ENCODE results near the gene POLE2. TPM values are rescaled to one million over a fixed set of nuclear protein-coding genes. Genes with fewer than 3 reads are reported as not detected.
A peak's percentile ranks its signal among the peaks of the same experiment; 100 is the strongest.

The POLE2 gene
- total RNA-seq, 1 donor from 2014 or later: 66.9 TPM

DNA sequence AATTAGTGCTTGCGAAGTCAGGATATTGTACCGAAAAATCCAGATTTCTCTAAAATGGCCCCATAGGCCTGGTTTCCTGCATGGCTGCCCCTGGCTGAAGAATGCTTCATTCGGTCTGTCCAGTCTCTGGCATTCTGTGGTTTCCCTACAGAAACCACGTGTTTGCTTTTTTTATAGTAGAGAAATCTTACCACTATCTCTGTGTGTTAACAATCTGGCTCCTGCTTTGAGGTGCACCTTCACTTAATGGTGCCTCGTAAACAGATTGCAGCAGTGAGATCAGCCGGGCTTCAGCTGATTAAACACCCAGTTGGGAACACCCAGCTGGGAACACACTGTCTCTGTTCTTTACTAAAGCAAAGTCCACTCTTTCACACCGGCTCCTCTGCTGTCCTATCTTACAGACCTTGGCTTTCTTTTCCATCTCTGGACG is 46.3 kb downstream of the POLE2 start:
- no peaks in the 10 kb centered on the region for H3K9me3 ChIP-seq (ENCODE audit: low read depth)
- H3K27ac ChIP-seq: peak overlapping the region; percentile 56
- H3K4me2 ChIP-seq: no peak overlapping the region
- no peak for DNase-seq (ENCODE audit: low spot score)
- Mint-ChIP-seq H3K4me1 (peaks cover 6% of the 10 kb centered on the region), H3K9me3 (no peaks in the 10 kb centered on the region), H3K27ac (no peak overlapping the region), H3K4me3 (no peak overlapping the region), H3K36me3 (peaks cover 25% of the 10 kb centered on the region), H3K27me3 (ENCODE audit: insufficient read depth, low read depth) (peaks cover 2% of the 10 kb centered on the region)
- H3K4me1 ChIP-seq: no peaks in the 10 kb centered on the region
- H3K4me3 ChIP-seq: no peak overlapping the region
- peaks cover 16% of the 10 kb centered on the region for H3F3A ChIP-seq (ENCODE audit: low read depth)
- H3K36me3 ChIP-seq: no peaks in the 10 kb centered on the region
- H2AFZ ChIP-seq (replicated peaks): no peak overlapping the region
- TF ChIP-seq EZH2phosphoT487 (IDR thresholded peaks at IDR 0.05): no peak
- TF ChIP-seq EZH2 (IDR thresholded peaks at IDR 0.05): no peak
- TF ChIP-seq, protein P1, sequence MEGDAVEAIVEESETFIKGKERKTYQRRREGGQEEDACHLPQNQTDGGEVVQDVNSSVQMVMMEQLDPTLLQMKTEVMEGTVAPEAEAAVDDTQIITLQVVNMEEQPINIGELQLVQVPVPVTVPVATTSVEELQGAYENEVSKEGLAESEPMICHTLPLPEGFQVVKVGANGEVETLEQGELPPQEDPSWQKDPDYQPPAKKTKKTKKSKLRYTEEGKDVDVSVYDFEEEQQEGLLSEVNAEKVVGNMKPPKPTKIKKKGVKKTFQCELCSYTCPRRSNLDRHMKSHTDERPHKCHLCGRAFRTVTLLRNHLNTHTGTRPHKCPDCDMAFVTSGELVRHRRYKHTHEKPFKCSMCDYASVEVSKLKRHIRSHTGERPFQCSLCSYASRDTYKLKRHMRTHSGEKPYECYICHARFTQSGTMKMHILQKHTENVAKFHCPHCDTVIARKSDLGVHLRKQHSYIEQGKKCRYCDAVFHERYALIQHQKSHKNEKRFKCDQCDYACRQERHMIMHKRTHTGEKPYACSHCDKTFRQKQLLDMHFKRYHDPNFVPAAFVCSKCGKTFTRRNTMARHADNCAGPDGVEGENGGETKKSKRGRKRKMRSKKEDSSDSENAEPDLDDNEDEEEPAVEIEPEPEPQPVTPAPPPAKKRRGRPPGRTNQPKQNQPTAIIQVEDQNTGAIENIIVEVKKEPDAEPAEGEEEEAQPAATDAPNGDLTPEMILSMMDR (IDR thresholded peaks at IDR 0.05): no peak
- H3K79me2 ChIP-seq (ENCODE audit: low read depth): peaks cover 45% of the 10 kb centered on the region
- peak overlapping the region; percentile 6 for H3K9ac ChIP-seq
- H3K27me3 ChIP-seq: no peaks in the 10 kb centered on the region
- H4K20me1 ChIP-seq (ENCODE audit: low read depth): peaks cover 14% of the 10 kb centered on the region

DNA sequence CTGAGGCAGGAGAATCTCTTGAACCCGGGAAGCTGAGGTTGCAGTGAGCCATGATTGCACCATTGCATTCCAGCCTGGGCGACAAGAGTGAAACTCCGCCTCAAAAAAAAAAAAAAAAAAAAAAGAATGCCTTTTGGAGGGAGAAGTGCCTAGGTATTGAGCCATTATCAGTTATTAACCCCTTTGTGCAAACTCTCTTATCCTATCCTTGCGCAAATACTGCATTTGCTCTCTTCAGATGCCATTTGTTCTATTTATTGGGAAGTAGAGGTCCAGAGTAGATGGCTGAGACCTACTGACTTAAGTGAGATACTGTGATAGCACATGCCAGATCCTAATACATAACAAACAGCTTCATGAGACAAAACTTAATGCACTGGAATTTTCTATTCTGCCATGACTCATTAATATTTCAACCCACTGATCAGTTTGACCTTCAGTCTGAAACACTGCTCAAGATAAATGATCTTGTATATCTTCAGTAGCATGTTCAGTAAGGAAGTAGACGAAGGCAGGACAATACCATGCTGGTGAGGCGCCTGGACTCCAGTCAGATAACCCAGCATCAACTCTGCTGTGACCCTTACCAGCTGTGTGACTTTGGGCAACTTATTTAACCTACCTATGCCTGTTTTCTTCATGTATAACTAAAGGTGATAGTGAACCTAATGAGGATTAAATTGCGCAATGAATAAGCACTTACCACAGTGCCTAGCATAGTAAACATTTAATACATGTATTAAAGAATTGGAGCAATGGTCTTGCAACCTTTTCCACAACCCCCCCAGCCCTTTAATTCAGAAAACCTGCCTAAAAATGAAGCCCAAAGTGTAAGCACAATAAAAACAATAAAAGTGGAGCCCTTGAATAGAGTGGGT is 47.2 kb downstream of the POLE2 start:
- Histone ChIP-seq H3K36me3 (no peaks in the 10 kb centered on the region), H3K4me3 (no peak overlapping the region), H3K4me1 (no peaks in the 10 kb centered on the region), H2AFZ (replicated peaks) (no peak overlapping the region), H3K79me2 (ENCODE audit: low read depth) (peaks cover 55% of the 10 kb centered on the region), H3K9ac (no peak overlapping the region), H3K4me2 (no peak overlapping the region), H3F3A (ENCODE audit: low read depth) (peaks cover 15% of the 10 kb centered on the region), H4K20me1 (ENCODE audit: low read depth) (peaks cover 22% of the 10 kb centered on the region), H3K27me3 (no peaks in the 10 kb centered on the region), H3K9me3 (ENCODE audit: low read depth) (no peaks in the 10 kb centered on the region), H3K27ac (peak overlapping the region; percentile 56)
- Mint-ChIP-seq H3K36me3 (peaks cover 27% of the 10 kb centered on the region), H3K27ac (no peak overlapping the region), H3K9me3 (no peaks in the 10 kb centered on the region), H3K4me3 (no peak overlapping the region), H3K27me3 (ENCODE audit: insufficient read depth, low read depth) (peaks cover 2% of the 10 kb centered on the region), H3K4me1 (peaks cover 10% of the 10 kb centered on the region)
- TF ChIP-seq, protein P1 (IDR thresholded peaks at IDR 0.05): no peak
- no peak for TF ChIP-seq EZH2 (IDR thresholded peaks at IDR 0.05)
- no peak for TF ChIP-seq EZH2phosphoT487 (IDR thresholded peaks at IDR 0.05)
- no peak for DNase-seq (ENCODE audit: low spot score)

DNA sequence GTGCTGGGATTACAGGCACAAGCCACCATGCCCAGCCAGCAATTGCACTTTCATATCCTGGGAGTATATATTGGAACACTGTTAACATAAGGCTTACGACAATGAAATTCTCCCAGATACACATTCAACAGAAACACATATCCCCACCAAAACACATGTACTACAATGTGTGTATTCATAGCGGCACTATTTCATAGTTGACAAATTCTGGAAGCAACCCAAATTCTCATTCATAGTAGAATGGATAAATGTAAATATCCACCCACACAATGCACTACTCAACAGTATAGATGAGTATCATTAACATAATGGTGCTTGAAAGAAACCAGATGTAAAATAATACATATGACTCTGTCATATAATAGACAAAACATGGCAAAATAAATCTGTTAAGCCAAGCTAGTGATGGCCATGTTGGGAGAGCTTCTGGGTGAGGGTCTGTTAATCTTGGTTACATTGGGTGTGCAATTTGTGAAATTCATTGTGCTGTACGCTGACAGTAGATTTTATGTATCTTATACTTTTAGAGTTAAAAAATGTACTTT is 50.4 kb downstream of the POLE2 start:
- no peak for DNase-seq (ENCODE audit: low spot score)
- peaks cover 23% of the 10 kb centered on the region for H3K36me3 Mint-ChIP-seq
- Histone ChIP-seq H3K4me3 (no peak overlapping the region), H3F3A (ENCODE audit: low read depth) (peaks cover 42% of the 10 kb centered on the region), H3K27me3 (no peaks in the 10 kb centered on the region), H3K9me3 (ENCODE audit: low read depth) (no peaks in the 10 kb centered on the region), H3K4me2 (no peak overlapping the region), H3K79me2 (ENCODE audit: low read depth) (peaks cover 69% of the 10 kb centered on the region), H3K9ac (no peak overlapping the region), H3K4me1 (no peaks in the 10 kb centered on the region), H2AFZ (replicated peaks) (no peak overlapping the region), H3K36me3 (no peaks in the 10 kb centered on the region), H3K27ac (no peak overlapping the region), H4K20me1 (ENCODE audit: low read depth) (peaks cover 29% of the 10 kb centered on the region)
- TF ChIP-seq, protein P1 (IDR thresholded peaks at IDR 0.05): no peak
- no peak for TF ChIP-seq EZH2 (IDR thresholded peaks at IDR 0.05)
- TF ChIP-seq EZH2phosphoT487 (IDR thresholded peaks at IDR 0.05): no peak
- H3K4me1 Mint-ChIP-seq: peaks cover 17% of the 10 kb centered on the region
- H3K27me3 Mint-ChIP-seq (ENCODE audit: insufficient read depth, low read depth): peaks cover 8% of the 10 kb centered on the region
- H3K27ac Mint-ChIP-seq: no peak overlapping the region
- H3K4me3 Mint-ChIP-seq: no peak overlapping the region
- no peaks in the 10 kb centered on the region for H3K9me3 Mint-ChIP-seq

Data from neural progenitor cell (in vitro differentiated cells).